ENCODE data around the gene CRKL. TPM values are rescaled to one million over a fixed set of nuclear protein-coding genes. Genes with fewer than 3 reads are reported as not detected.
"Not testable (repeated sequence)": the region's sequence is repeated elsewhere in the genome, so short reads cannot be mapped to it uniquely, and the experiment has no call there.

CRKL gene
- total RNA-seq, 2 donors from 2014 or later: 46.7 to 53.7 TPM

- Histone ChIP-seq H3K27me3 (no peaks in the 10 kb centered on the region), H3K4me1 (peaks cover 0 to 11% of the 10 kb centered on the region in 2 donors), H3K36me3 (no peaks in the 10 kb centered on the region), H3K4me3 (no peak within 1 kb of the TSS), H3K9me3 (no peaks in the 10 kb centered on the region), H3K27ac (no peak within 1 kb of the TSS)
- TF ChIP-seq, protein P1, sequence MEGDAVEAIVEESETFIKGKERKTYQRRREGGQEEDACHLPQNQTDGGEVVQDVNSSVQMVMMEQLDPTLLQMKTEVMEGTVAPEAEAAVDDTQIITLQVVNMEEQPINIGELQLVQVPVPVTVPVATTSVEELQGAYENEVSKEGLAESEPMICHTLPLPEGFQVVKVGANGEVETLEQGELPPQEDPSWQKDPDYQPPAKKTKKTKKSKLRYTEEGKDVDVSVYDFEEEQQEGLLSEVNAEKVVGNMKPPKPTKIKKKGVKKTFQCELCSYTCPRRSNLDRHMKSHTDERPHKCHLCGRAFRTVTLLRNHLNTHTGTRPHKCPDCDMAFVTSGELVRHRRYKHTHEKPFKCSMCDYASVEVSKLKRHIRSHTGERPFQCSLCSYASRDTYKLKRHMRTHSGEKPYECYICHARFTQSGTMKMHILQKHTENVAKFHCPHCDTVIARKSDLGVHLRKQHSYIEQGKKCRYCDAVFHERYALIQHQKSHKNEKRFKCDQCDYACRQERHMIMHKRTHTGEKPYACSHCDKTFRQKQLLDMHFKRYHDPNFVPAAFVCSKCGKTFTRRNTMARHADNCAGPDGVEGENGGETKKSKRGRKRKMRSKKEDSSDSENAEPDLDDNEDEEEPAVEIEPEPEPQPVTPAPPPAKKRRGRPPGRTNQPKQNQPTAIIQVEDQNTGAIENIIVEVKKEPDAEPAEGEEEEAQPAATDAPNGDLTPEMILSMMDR (IDR thresholded peaks at IDR 0.05): no peak
- no peak for DNase-seq (ENCODE audit: low spot score)
Observed at GRCh38 chr22:20966883-20967696, 49.9 kb downstream of the CRKL start, which contains the start of gene AIFM3. AIFM3 (plus strand) TSS chr22:20967255; CDS start chr22:20967945, 690 bp downstream.

DNA sequence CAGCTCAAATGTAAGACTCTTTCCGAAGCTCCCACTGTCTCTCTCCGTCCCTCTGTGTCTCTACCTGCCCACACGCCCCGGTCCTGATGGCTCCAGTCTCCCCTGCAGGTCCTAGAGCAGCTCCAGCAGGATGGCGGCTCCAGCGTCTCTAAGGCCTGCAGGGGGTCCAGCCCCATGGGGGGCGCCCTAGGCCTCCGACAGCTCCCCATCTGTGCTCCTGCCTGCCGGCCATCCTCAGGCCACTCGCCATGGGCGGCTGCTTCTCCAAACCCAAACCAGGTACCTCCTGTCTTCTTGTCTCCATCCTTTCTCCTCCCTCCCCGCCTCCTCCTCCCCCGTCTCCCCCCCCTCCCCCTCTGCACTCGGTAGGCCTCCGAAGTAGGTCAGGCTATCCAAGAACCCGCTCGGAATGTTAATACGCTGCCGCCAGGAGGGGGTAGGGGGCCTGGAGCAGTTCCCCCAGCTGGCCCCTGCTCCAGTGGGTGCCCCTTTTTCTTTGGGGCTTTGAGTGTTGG, 50.5 kb downstream of the CRKL start:
- TF ChIP-seq, protein P1 (IDR thresholded peaks at IDR 0.05): no peak
- Histone ChIP-seq H3K4me3 (no peak overlapping the region), H3K9me3 (no peaks in the 10 kb centered on the region), H3K27me3 (no peaks in the 10 kb centered on the region), H3K4me1 (peaks cover 0 to 11% of the 10 kb centered on the region in 2 donors), H3K27ac (no peak overlapping the region), H3K36me3 (no peaks in the 10 kb centered on the region)
- DNase-seq (ENCODE audit: low spot score): no peak

DNA sequence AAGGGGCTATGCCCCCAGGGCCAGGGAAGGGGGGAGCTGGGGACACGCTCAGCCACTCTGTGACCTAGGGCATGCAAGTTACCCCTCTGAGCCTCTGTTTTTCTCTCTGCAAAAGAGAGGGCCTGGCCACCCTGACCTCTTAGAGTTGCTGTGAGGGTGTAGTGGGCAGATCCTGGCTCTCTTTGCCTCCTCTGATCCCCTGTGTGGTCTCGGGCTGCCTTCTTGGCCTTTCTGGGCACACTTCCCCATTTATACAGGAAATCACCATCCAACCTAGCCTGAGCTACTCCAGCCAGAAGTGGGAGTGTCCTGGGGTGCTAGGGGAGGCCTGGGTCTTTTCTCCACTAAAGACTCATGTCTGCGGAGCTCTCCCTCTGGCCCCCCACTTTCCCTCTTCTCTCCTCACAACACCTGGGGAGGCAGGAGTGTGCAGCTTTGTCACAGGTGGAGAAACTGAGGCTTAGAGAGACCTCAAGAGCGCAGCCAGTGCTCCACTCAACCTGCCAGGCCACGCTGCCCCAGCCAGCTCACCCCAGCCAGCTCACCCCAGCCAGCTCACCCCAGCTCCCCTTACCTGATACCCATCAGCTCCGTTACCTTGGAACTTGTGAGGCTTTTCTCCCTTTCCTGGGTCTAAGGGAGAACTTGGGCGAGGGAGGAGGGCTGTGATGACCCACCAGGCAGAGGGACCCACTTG, 51.2 kb downstream of the CRKL start:
- H3K4me3 ChIP-seq: no peak overlapping the region
- peaks cover 0 to 11% of the 10 kb centered on the region in 2 donors for H3K4me1 ChIP-seq
- H3K27me3 ChIP-seq: no peaks in the 10 kb centered on the region
- TF ChIP-seq, protein P1 (IDR thresholded peaks at IDR 0.05): no peak
- H3K36me3 ChIP-seq: no peaks in the 10 kb centered on the region
- H3K9me3 ChIP-seq: no peaks in the 10 kb centered on the region
- no peak overlapping the region for H3K27ac ChIP-seq
- DNase-seq (ENCODE audit: low spot score): no peak

- no peak for DNase-seq (ENCODE audit: low spot score)
- H3K9me3 ChIP-seq: no peaks in the 10 kb centered on the region
- no peak overlapping the region for H3K4me3 ChIP-seq
- no peaks in the 10 kb centered on the region for H3K27me3 ChIP-seq
- no peaks in the 10 kb centered on the region for H3K36me3 ChIP-seq
- TF ChIP-seq, protein P1 (IDR thresholded peaks at IDR 0.05): no peak
- no peak overlapping the region for H3K27ac ChIP-seq
- peaks cover 0 to 4% of the 10 kb centered on the region in 2 donors for H3K4me1 ChIP-seq
Observed at GRCh38 chr22:20970939-20971657, 53.9 kb downstream of the CRKL start.

DNA sequence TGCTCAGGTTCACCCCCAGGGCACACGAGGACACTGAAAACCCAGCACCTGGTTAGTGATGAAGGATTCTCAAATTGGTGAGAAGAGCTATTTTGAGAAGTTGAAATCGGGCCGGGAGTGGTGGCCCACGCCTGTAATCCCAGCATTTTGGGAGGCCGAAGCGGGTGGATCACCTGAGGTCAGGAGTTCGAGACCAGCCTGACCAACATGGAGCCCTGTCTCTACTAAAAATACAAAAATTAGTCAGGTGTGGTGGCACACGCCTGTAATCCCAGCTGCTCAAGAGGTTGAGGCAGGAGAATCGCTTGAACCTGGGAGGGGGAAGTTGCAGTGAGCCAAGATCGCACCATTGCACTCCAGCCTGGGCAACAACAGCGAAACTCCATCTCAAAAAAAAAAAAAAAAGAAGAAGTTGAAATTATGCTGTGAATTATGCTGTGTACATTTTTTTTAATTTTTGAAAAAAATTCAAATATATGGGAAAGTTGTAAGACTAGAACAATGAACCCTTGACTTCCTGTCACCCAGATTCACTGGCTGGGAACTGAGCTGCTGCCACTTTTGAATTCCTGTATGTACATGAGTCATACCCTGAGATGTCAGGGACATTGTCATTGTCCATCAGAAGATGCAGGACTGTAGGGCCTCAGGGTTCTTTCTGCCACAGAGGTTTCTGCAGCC, 54.9 kb downstream of the CRKL start:
- H3K9me3 ChIP-seq; DNase-seq (ENCODE audit: low spot score); H3K4me1 ChIP-seq; H3K27ac ChIP-seq; H3K27me3 ChIP-seq; H3K4me3 ChIP-seq; H3K36me3 ChIP-seq: not testable (repeated sequence)

Measured in right atrium auricular region (tissue), 2 donors.